ENCODE data around the gene CAMSAP2.
A peak's percentile ranks its signal among the peaks of the same experiment; 100 is the strongest.

Gene CAMSAP2

GRCh38 chr1:200899954-200900867 is 161.5 kb downstream of the CAMSAP2 start:
- no peak overlapping the region for H3K4me3 ChIP-seq
- peak overlapping the region; percentile 42 for H3K4me2 ChIP-seq
- no peak overlapping the region for H3K9ac ChIP-seq
- peaks cover 40% of the 10 kb centered on the region for H3K4me1 ChIP-seq
- no peaks in the 10 kb centered on the region for H3K36me3 ChIP-seq
- TF ChIP-seq Cebpa-rat (IDR thresholded peaks at IDR 0.05): no peak
- H4K20me1 ChIP-seq: no peaks in the 10 kb centered on the region
- no peaks in the 10 kb centered on the region for H3K9me3 ChIP-seq
- H3K27ac ChIP-seq: no peak overlapping the region
- H3K27me3 ChIP-seq: no peaks in the 10 kb centered on the region

GRCh38 chr1:200900877-200901276 is 162.2 kb downstream of the CAMSAP2 start:
- H3K36me3 ChIP-seq: no peaks in the 10 kb centered on the region
- no peak for TF ChIP-seq Cebpa-rat (IDR thresholded peaks at IDR 0.05)
- H3K27ac ChIP-seq: no peak overlapping the region
- H3K4me1 ChIP-seq: peaks cover 43% of the 10 kb centered on the region
- H4K20me1 ChIP-seq: no peaks in the 10 kb centered on the region
- no peak overlapping the region for H3K4me3 ChIP-seq
- no peak overlapping the region for H3K4me2 ChIP-seq
- no peak overlapping the region for H3K9ac ChIP-seq
- no peaks in the 10 kb centered on the region for H3K9me3 ChIP-seq
- no peaks in the 10 kb centered on the region for H3K27me3 ChIP-seq

- Histone ChIP-seq H3K27me3 (no peaks in the 10 kb centered on the region), H3K4me2 (no peak overlapping the region), H3K4me3 (no peak overlapping the region), H3K9ac (no peak overlapping the region), H4K20me1 (no peaks in the 10 kb centered on the region), H3K9me3 (no peaks in the 10 kb centered on the region), H3K36me3 (no peaks in the 10 kb centered on the region), H3K27ac (no peak overlapping the region), H3K4me1 (peaks cover 48% of the 10 kb centered on the region)
- no peak for TF ChIP-seq Cebpa-rat (IDR thresholded peaks at IDR 0.05)
Measured at GRCh38 chr1:200901350-200901749, 162.7 kb downstream of the CAMSAP2 start.

GRCh38 chr1:200901796-200902444 is 163.2 kb downstream of the CAMSAP2 start:
- no peaks in the 10 kb centered on the region for H3K27me3 ChIP-seq
- peaks cover 48% of the 10 kb centered on the region for H3K4me1 ChIP-seq
- H4K20me1 ChIP-seq: no peaks in the 10 kb centered on the region
- no peaks in the 10 kb centered on the region for H3K9me3 ChIP-seq
- H3K9ac ChIP-seq: no peak overlapping the region
- TF ChIP-seq Cebpa-rat (IDR thresholded peaks at IDR 0.05): no peak
- H3K36me3 ChIP-seq: no peaks in the 10 kb centered on the region
- H3K4me3 ChIP-seq: no peak overlapping the region
- H3K27ac ChIP-seq: no peak overlapping the region
- H3K4me2 ChIP-seq: no peak overlapping the region

- no peaks in the 10 kb centered on the region for H3K36me3 ChIP-seq
- no peak overlapping the region for H3K27ac ChIP-seq
- H3K4me1 ChIP-seq: peaks cover 51% of the 10 kb centered on the region
- no peak for TF ChIP-seq Cebpa-rat (IDR thresholded peaks at IDR 0.05)
- H3K4me3 ChIP-seq: no peak overlapping the region
- no peak overlapping the region for H3K9ac ChIP-seq
- H3K27me3 ChIP-seq: no peaks in the 10 kb centered on the region
- no peak overlapping the region for H3K4me2 ChIP-seq
- H3K9me3 ChIP-seq: no peaks in the 10 kb centered on the region
- H4K20me1 ChIP-seq: no peaks in the 10 kb centered on the region
Measured at GRCh38 chr1:200903793-200904192, 165.1 kb downstream of the CAMSAP2 start.

- peaks cover 51% of the 10 kb centered on the region for H3K4me1 ChIP-seq
- no peaks in the 10 kb centered on the region for H3K27me3 ChIP-seq
- H4K20me1 ChIP-seq: no peaks in the 10 kb centered on the region
- no peaks in the 10 kb centered on the region for H3K36me3 ChIP-seq
- H3K4me2 ChIP-seq: peak overlapping the region; percentile 53; the same call in 1 of the 2 replicates
- H3K9me3 ChIP-seq: no peaks in the 10 kb centered on the region
- no peak for TF ChIP-seq Cebpa-rat (IDR thresholded peaks at IDR 0.05)
- H3K4me3 ChIP-seq: no peak overlapping the region
- H3K27ac ChIP-seq: no peak overlapping the region
- H3K9ac ChIP-seq: no peak overlapping the region
Measured at GRCh38 chr1:200904772-200905171, 166.1 kb downstream of the CAMSAP2 start.

- Histone ChIP-seq H3K9me3 (no peaks in the 10 kb centered on the region), H3K4me1 (peaks cover 53% of the 10 kb centered on the region), H3K9ac (no peak overlapping the region), H3K27me3 (no peaks in the 10 kb centered on the region), H4K20me1 (no peaks in the 10 kb centered on the region), H3K4me2 (peak overlapping the region; percentile 53), H3K36me3 (no peaks in the 10 kb centered on the region), H3K4me3 (no peak overlapping the region), H3K27ac (peak overlapping the region; percentile 35; the same call in 1 of the 2 replicates)
- no peak for TF ChIP-seq Cebpa-rat (IDR thresholded peaks at IDR 0.05)
Measured at GRCh38 chr1:200905411-200906052, 166.8 kb downstream of the CAMSAP2 start.

- H4K20me1 ChIP-seq: no peaks in the 10 kb centered on the region
Measured at GRCh38 chr1:200906491-200906890, 167.8 kb downstream of the CAMSAP2 start.

GRCh38 chr1:200907611-200908097 is 169.0 kb downstream of the CAMSAP2 start:
- Histone ChIP-seq H3K9ac (peak overlapping the region; percentile 29; the same call in 1 of the 2 replicates), H3K4me3 (no peak overlapping the region), H3K4me1 (peaks cover 55% of the 10 kb centered on the region), H3K27me3 (no peaks in the 10 kb centered on the region), H3K4me2 (peak overlapping the region; percentile 71), H4K20me1 (no peaks in the 10 kb centered on the region), H3K9me3 (no peaks in the 10 kb centered on the region), H3K27ac (peak overlapping the region; percentile 62; the same call in 1 of the 2 replicates), H3K36me3 (no peaks in the 10 kb centered on the region)
- TF ChIP-seq Cebpa-rat (IDR thresholded peaks at IDR 0.05): no peak

More at GRCh38 chr1:200906491-200906890, 167.8 kb downstream of the CAMSAP2 start:
- no peaks in the 10 kb centered on the region for H3K36me3 ChIP-seq
- peaks cover 53% of the 10 kb centered on the region for H3K4me1 ChIP-seq
- H3K27ac ChIP-seq: no peak overlapping the region
- TF ChIP-seq Cebpa-rat (IDR thresholded peaks at IDR 0.05): no peak
- no peak overlapping the region for H3K9ac ChIP-seq
- no peak overlapping the region for H3K4me3 ChIP-seq
- no peak overlapping the region; the same call in 1 of the 2 replicates for H3K4me2 ChIP-seq
- H3K9me3 ChIP-seq: no peaks in the 10 kb centered on the region
- no peaks in the 10 kb centered on the region for H3K27me3 ChIP-seq

Measured in BLaER1 (cell line).